Ovary (tissue), 3 donors: ENCODE measurements around the gene GP5.

Experiments
- POLR2A ChIP-seq: fragments of 450-650 bp; IDR thresholded peaks from one replicate; pipeline ENCODE4 v1.6.1; 2017; ENCODE audit warnings: antibody characterized with exemption, mild to moderate bottlenecking, moderate library complexity
- TF ChIP-seq, protein P1 (sequence below), 3 donors: fragments of 450-650 bp in 2 of 3; fragments of 200-600 bp in 1 of 3; IDR thresholded peaks; one replicate each; pipeline versions ENCODE4 v1.5.1 to v1.8.0; 2016 to 2022; ENCODE audit warnings: antibody characterized with exemption in 3 of 3, mild to moderate bottlenecking in 1 of 3
- donor health status: DM: no; HTN: no; CAD: no.

DNA sequence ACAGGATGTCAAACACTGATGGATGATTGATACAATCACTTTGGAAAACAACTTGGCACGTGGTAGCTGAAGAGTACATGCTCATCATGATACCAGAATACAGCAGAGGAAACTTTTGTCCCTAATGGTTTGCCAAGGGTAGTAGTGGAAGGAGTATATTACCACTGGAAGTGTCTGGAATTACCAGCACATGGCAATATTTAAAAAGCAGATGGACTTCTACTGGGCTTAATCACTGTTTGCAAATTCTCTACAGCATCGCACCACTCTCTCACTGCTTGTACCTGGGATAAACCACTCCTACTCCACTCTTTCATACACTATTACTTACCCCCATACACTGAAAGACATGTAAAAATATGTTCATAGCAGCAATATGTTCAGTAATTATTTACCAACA lies 19.6 kb upstream of the GP5 start:
- TF ChIP-seq, protein P1, sequence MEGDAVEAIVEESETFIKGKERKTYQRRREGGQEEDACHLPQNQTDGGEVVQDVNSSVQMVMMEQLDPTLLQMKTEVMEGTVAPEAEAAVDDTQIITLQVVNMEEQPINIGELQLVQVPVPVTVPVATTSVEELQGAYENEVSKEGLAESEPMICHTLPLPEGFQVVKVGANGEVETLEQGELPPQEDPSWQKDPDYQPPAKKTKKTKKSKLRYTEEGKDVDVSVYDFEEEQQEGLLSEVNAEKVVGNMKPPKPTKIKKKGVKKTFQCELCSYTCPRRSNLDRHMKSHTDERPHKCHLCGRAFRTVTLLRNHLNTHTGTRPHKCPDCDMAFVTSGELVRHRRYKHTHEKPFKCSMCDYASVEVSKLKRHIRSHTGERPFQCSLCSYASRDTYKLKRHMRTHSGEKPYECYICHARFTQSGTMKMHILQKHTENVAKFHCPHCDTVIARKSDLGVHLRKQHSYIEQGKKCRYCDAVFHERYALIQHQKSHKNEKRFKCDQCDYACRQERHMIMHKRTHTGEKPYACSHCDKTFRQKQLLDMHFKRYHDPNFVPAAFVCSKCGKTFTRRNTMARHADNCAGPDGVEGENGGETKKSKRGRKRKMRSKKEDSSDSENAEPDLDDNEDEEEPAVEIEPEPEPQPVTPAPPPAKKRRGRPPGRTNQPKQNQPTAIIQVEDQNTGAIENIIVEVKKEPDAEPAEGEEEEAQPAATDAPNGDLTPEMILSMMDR (IDR thresholded peaks at IDR 0.05) = no peak
- no peak for TF ChIP-seq POLR2A
